Tibial nerve (tissue), 4 donors: Measurements from ENCODE around the gene ZNF385C. TPM values are rescaled to one million over a fixed set of nuclear protein-coding genes. Genes with fewer than 3 reads are reported as not detected.

ENCODE experiments used
- DNase-seq, 2 donors: peaks; one replicate each; pipeline ENCODE4 v3.0.0-alpha.2; 2019; ENCODE audit warnings: low spot score in 2 of 2
- H3K27ac ChIP-seq, 4 donors: fragments of 200-600 bp; sonication (generic) in 3 of 4; one replicate each; pipeline ENCODE4 v1.5.1; 2017 to 2019; ENCODE audit warnings: mild to moderate bottlenecking in 1 of 4
- H3K27me3 ChIP-seq, 2 donors: fragments of 200-600 bp; sonication (generic) in 1 of 2; one replicate each; pipeline versions ENCODE4 v1.5.1 to v1.6.0; 2017 to 2019
- H3K36me3 ChIP-seq, 3 donors: fragments of 200-600 bp; sonication (generic); one replicate each; pipeline ENCODE4 v1.5.1; 2018 to 2019
- H3K4me1 ChIP-seq, 4 donors: fragments of 200-600 bp; sonication (generic) in 3 of 4; one replicate each; pipeline ENCODE4 v1.5.1; 2017 to 2019
- H3K4me3 ChIP-seq, 4 donors: fragments of 200-600 bp; sonication (generic) in 3 of 4; one replicate each; pipeline ENCODE4 v1.5.1; 2017 to 2019; ENCODE audit warnings: mild to moderate bottlenecking in 1 of 4, moderate library complexity in 1 of 4
- H3K9me3 ChIP-seq, 4 donors: fragments of 200-600 bp; sonication (generic) in 3 of 4; one replicate each; pipeline ENCODE4 v1.5.1; 2017 to 2019
- CTCF ChIP-seq, 5 experiments: fragments of 200-600 bp in 3 of 5; fragments of 450-650 bp in 2 of 5; sonication (generic) in 3 of 5; IDR thresholded peaks; one replicate each; pipeline ENCODE4 v1.5.1; 2016 to 2019; ENCODE audit warnings: antibody characterized with exemption in 5 of 5, mild to moderate bottlenecking in 3 of 5, moderate library complexity in 2 of 5
- EP300 ChIP-seq, 2 donors: sonication (generic); formaldehyde crosslinking; IDR thresholded peaks; one replicate each; pipeline ENCODE4 v1.6.1; 2017; ENCODE audit warnings: antibody characterized with exemption in 2 of 2, mild to moderate bottlenecking in 1 of 2
- POLR2A ChIP-seq, 2 donors: fragments of 450-650 bp; IDR thresholded peaks; one replicate each; pipeline ENCODE4 v1.6.1; 2017; ENCODE audit warnings: antibody characterized with exemption in 2 of 2, mild to moderate bottlenecking in 2 of 2, moderate library complexity in 2 of 2
- WGBS, 2 donors: methylation state at CpG; one replicate each; pipeline ENCODE4 v1.1.5; 2018; 5-methylcytosine and 5-hydroxymethylcytosine counted together
- total RNA-seq, 4 donors: library from RNA; depleted of rRNA; stranded (reverse); fragments of >200 nt; gene quantifications; one replicate each; pipeline ENCODE4 v1.1.0, GENCODE V29; 2016

ZNF385C gene
- total RNA-seq, 4 donors from 2014 or later, result 0.20 to 1.5 TPM; not detected in 2

GRCh38 chr17:42106009-42106408 lies 7.7 kb upstream of the ZNF385C start:
- H3K27ac ChIP-seq, result no peak overlapping the region
- no peak overlapping the region for H3K4me3 ChIP-seq
- H3K27me3 ChIP-seq, result no peaks in the 10 kb centered on the region
- peaks cover 0 to 58% (median 0%) of the 10 kb centered on the region in 3 donors for H3K36me3 ChIP-seq
- WGBS, 2 donors, result 87 to 96% methylated on average over 2 of the region's 2 CpGs
- no peaks in the 10 kb centered on the region for H3K9me3 ChIP-seq
- no peak for DNase-seq
- peaks cover 0 to 30% (median 3%) of the 10 kb centered on the region in 4 donors for H3K4me1 ChIP-seq
- no peak for TF ChIP-seq EP300 (IDR thresholded peaks at IDR 0.05)
- TF ChIP-seq CTCF (IDR thresholded peaks at IDR 0.05), result no peak
- TF ChIP-seq POLR2A (IDR thresholded peaks at IDR 0.05), result no peak

GRCh38 chr17:42104264-42104663 lies 6.0 kb upstream of the ZNF385C start:
- peaks cover 0 to 22% (median 2%) of the 10 kb centered on the region in 4 donors for H3K4me1 ChIP-seq
- no peaks in the 10 kb centered on the region for H3K27me3 ChIP-seq
- no peak for TF ChIP-seq EP300 (IDR thresholded peaks at IDR 0.05)
- TF ChIP-seq CTCF (IDR thresholded peaks at IDR 0.05), result no peak
- no peak for TF ChIP-seq POLR2A (IDR thresholded peaks at IDR 0.05)
- no peak for DNase-seq
- no peaks in the 10 kb centered on the region for H3K9me3 ChIP-seq
- WGBS, 2 donors, result 85 to 94% methylated on average over 3 of the region's 3 CpGs
- H3K36me3 ChIP-seq, result peaks cover 0 to 50% (median 0%) of the 10 kb centered on the region in 3 donors
- no peak overlapping the region for H3K4me3 ChIP-seq
- no peak overlapping the region for H3K27ac ChIP-seq

DNA sequence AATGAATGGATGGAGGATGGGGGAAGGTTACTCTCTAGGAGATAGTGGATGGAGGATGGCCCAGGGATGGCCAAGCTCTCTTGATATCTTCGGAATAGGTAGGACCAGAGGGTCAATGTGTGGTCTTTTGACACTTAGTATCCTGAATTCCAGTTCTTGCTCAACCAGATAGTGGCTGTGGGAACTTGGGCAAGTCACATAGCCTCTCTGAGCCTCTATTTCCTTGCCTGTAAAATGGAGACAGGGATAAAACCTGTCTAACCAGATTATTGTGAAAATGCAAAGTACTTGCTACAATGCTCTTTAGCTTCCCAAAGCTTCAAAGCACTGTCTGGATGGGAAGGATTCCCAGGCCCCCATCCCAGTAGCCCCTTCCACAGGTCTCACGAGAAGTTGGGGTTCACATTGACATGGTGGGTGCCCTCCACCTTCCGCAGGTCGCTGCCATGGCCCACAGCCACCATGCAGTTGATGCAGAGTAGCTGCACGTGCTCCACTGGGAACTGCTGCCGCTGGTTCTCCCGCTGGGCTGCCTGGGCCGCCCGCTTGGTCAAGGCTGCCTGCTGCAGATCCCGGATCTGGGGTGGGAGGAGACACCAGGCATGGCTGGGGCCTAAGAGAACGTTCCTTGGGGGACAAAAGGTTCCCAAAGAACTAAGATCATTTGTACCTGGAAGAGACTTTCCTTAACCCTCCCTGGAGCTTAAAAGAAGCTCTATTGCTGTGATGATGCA lies 5.1 kb upstream of the ZNF385C start:
- H3K27me3 ChIP-seq, result peaks cover 0 to 3% of the 10 kb centered on the region in 2 donors
- TF ChIP-seq EP300 (IDR thresholded peaks at IDR 0.05) (no peak), CTCF (IDR thresholded peaks at IDR 0.05) (no peak), POLR2A (IDR thresholded peaks at IDR 0.05) (no peak)
- H3K27ac ChIP-seq, result no peak overlapping the region
- H3K4me3 ChIP-seq, result no peak overlapping the region
- 75 to 79% methylated on average over 5 to 11 of the region's 11 CpGs for WGBS, 2 donors
- H3K36me3 ChIP-seq, result peaks cover 0 to 42% (median 0%) of the 10 kb centered on the region in 3 donors
- no peak for DNase-seq
- H3K9me3 ChIP-seq, result no peaks in the 10 kb centered on the region
- peaks cover 0 to 24% (median 3%) of the 10 kb centered on the region in 4 donors for H3K4me1 ChIP-seq

- peak; percentile 63 to 86 for DNase-seq
- WGBS, 2 donors, result 25 to 30% methylated on average over 12 to 14 of the region's 14 CpGs
- H3K36me3 ChIP-seq, result peaks cover 0 to 33% (median 0%) of the 10 kb centered on the region in 3 donors
Measured at GRCh38 chr17:42101513-42102292, 3.4 kb upstream of the ZNF385C start.

More at GRCh38 chr17:42101513-42102292, 3.4 kb upstream of the ZNF385C start:
- Histone ChIP-seq H3K27ac (no peak overlapping the region), H3K27me3 (peaks cover 0 to 19% of the 10 kb centered on the region in 2 donors), H3K4me1 (peaks cover 0 to 21% (median 12%) of the 10 kb centered on the region in 4 donors), H3K4me3 (no peak overlapping the region), H3K9me3 (no peaks in the 10 kb centered on the region)
- TF ChIP-seq CTCF (IDR thresholded peaks at IDR 0.05) (peak; percentile 63 to 84 (median 79)), POLR2A (IDR thresholded peaks at IDR 0.05) (no peak), EP300 (IDR thresholded peaks at IDR 0.05) (no peak)
